GM23248 (cell line): ENCODE data around the gene NME9.

Experiments
- EZH2 ChIP-seq: fragments of 200-600 bp; sonication (generic); IDR thresholded peaks from 2 replicates; pipeline ENCODE4 v1.6.1; 2018; ENCODE audit warnings: antibody characterized with exemption, mild to moderate bottlenecking; ENCODE audit not compliant: insufficient read depth, poor library complexity, severe bottlenecking
- EZH2phosphoT487 ChIP-seq: fragments of 200-600 bp; sonication (generic); IDR thresholded peaks from 2 replicates; pipeline ENCODE4 v1.6.1; 2018; ENCODE audit warnings: antibody characterized with exemption, moderate library complexity, mild to moderate bottlenecking, low read depth; ENCODE audit not compliant: insufficient read depth

- TF ChIP-seq EZH2 (no peak), EZH2phosphoT487 (no peak)
Measured at GRCh38 chr3:138325990-138326389, 3.7 kb downstream of the NME9 start.
